ENCODE results near the gene CBX1.
"Not testable (repeated sequence)": the region's sequence is repeated elsewhere in the genome, so short reads cannot be mapped to it uniquely, and the experiment has no call there.

Gene CBX1

GRCh38 chr17:48074322-48075081, 26.8 kb downstream of the CBX1 start:
- in situ Hi-C loops (cut with MboI; ENCODE audit: low sequenced_read_pairs), result loop anchor here (10.0 kb wide), 1 partner anchor 50 kb away; no protein-coding TSS in a partner anchor

- in situ Hi-C loops (cut with MboI; ENCODE audit: low sequenced_read_pairs), result loop anchor here (10.0 kb wide), 1 partner anchor 49 kb away; no protein-coding TSS in a partner anchor
These were observed 27.6 kb downstream of the CBX1 start for GRCh38 chr17:48073566-48074094.

GRCh38 chr17:48072811-48073210, 28.5 kb downstream of the CBX1 start:
- in situ Hi-C loops (cut with MboI; ENCODE audit: low sequenced_read_pairs), result loop anchor here (10.0 kb wide), 1 partner anchor 48 kb away; no protein-coding TSS in a partner anchor

GRCh38 chr17:48071654-48072053, 29.6 kb downstream of the CBX1 start:
- in situ Hi-C loops (cut with MboI; ENCODE audit: low sequenced_read_pairs), result loop anchor here (10.0 kb wide), 1 partner anchor 47 kb away; no protein-coding TSS in a partner anchor

- in situ Hi-C loops (cut with MboI; ENCODE audit: low sequenced_read_pairs), result loop anchor here (10.0 kb wide), 1 partner anchor 45 kb away; no protein-coding TSS in a partner anchor
These were observed 31.1 kb downstream of the CBX1 start for GRCh38 chr17:48070195-48070594.

- in situ Hi-C loops (cut with MboI; ENCODE audit: low sequenced_read_pairs), result no loop called here
These were observed 32.8 kb downstream of the CBX1 start for GRCh38 chr17:48068491-48068961.

GRCh38 chr17:48067808-48068207, 33.5 kb downstream of the CBX1 start:
- in situ Hi-C loops (cut with MboI; ENCODE audit: low sequenced_read_pairs), result not testable (repeated sequence)

- in situ Hi-C loops (cut with MboI; ENCODE audit: low sequenced_read_pairs), result no loop called here
These were observed 34.0 kb downstream of the CBX1 start for GRCh38 chr17:48067245-48067644.

GRCh38 chr17:48066656-48067055, 34.6 kb downstream of the CBX1 start:
- in situ Hi-C loops (cut with MboI; ENCODE audit: low sequenced_read_pairs), result no loop called here

GRCh38 chr17:48066192-48066591, 35.1 kb downstream of the CBX1 start:
- in situ Hi-C loops (cut with MboI; ENCODE audit: low sequenced_read_pairs), result no loop called here

- in situ Hi-C loops (cut with MboI; ENCODE audit: low sequenced_read_pairs), result no loop called here
These were observed 36.6 kb downstream of the CBX1 start for GRCh38 chr17:48064638-48065037.

- in situ Hi-C loops (cut with MboI; ENCODE audit: low sequenced_read_pairs), result no loop called here
These were observed 39.0 kb downstream of the CBX1 start for GRCh38 chr17:48062273-48062672.

- in situ Hi-C loops (cut with MboI; ENCODE audit: low sequenced_read_pairs), result no loop called here
These were observed 41.0 kb downstream of the CBX1 start for GRCh38 chr17:48060249-48060648.

GRCh38 chr17:48059125-48059668, 42.1 kb downstream of the CBX1 start:
- in situ Hi-C loops (cut with MboI; ENCODE audit: low sequenced_read_pairs), result no loop called here

- in situ Hi-C loops (cut with MboI; ENCODE audit: low sequenced_read_pairs), result no loop called here
These were observed 42.7 kb downstream of the CBX1 start for GRCh38 chr17:48058393-48059124.

- in situ Hi-C loops (cut with MboI; ENCODE audit: low sequenced_read_pairs), result no loop called here
These were observed 43.7 kb downstream of the CBX1 start for GRCh38 chr17:48057626-48058025.

- in situ Hi-C loops (cut with MboI; ENCODE audit: low sequenced_read_pairs), result no loop called here
These were observed 44.4 kb downstream of the CBX1 start for GRCh38 chr17:48056879-48057278.

GRCh38 chr17:48056246-48056745, 45.0 kb downstream of the CBX1 start:
- in situ Hi-C loops (cut with MboI; ENCODE audit: low sequenced_read_pairs), result no loop called here

- in situ Hi-C loops (cut with MboI; ENCODE audit: low sequenced_read_pairs), result no loop called here
These were observed 45.6 kb downstream of the CBX1 start for GRCh38 chr17:48055531-48056245.

All from HL-60/S4 treated with phorbol 12-myristate 13-acetate at 8.2 ng/mL for 4 days and 3 days (cell line).